Measurements from ENCODE around the gene CLIC4.

Gene CLIC4

DNA sequence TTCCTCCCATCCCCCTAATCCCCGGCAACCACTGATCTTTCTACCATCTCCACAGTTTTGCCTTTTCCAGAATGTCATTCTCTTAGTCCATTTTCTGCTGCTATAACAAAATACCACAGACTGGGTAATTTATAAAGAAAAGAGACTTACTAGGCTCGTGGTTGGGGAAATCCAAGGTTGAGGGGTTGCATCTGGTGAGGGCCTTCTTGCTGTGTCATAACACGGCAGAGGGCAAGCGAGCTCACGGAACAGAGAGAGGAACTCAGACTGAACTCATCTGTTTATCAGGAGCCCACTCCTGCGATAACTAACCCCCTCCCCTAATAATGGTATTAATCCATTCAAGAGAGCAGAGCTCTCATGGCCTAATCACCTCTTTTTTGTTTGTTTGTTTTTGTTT is 132.8 kb downstream of the CLIC4 start:
- TF ChIP-seq, protein P1, sequence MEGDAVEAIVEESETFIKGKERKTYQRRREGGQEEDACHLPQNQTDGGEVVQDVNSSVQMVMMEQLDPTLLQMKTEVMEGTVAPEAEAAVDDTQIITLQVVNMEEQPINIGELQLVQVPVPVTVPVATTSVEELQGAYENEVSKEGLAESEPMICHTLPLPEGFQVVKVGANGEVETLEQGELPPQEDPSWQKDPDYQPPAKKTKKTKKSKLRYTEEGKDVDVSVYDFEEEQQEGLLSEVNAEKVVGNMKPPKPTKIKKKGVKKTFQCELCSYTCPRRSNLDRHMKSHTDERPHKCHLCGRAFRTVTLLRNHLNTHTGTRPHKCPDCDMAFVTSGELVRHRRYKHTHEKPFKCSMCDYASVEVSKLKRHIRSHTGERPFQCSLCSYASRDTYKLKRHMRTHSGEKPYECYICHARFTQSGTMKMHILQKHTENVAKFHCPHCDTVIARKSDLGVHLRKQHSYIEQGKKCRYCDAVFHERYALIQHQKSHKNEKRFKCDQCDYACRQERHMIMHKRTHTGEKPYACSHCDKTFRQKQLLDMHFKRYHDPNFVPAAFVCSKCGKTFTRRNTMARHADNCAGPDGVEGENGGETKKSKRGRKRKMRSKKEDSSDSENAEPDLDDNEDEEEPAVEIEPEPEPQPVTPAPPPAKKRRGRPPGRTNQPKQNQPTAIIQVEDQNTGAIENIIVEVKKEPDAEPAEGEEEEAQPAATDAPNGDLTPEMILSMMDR (conservative IDR thresholded peaks at IDR 0.05; ENCODE audit: low read depth) = no peak
- H3K27ac ChIP-seq = no peak overlapping the region
- DNase-seq (ENCODE audit: low spot score) = no peak
- POLR2A ChIA-PET (ENCODE audit: low non-redundant PET) = no interaction called here
- CTCF ChIA-PET = no interaction called here

DNA sequence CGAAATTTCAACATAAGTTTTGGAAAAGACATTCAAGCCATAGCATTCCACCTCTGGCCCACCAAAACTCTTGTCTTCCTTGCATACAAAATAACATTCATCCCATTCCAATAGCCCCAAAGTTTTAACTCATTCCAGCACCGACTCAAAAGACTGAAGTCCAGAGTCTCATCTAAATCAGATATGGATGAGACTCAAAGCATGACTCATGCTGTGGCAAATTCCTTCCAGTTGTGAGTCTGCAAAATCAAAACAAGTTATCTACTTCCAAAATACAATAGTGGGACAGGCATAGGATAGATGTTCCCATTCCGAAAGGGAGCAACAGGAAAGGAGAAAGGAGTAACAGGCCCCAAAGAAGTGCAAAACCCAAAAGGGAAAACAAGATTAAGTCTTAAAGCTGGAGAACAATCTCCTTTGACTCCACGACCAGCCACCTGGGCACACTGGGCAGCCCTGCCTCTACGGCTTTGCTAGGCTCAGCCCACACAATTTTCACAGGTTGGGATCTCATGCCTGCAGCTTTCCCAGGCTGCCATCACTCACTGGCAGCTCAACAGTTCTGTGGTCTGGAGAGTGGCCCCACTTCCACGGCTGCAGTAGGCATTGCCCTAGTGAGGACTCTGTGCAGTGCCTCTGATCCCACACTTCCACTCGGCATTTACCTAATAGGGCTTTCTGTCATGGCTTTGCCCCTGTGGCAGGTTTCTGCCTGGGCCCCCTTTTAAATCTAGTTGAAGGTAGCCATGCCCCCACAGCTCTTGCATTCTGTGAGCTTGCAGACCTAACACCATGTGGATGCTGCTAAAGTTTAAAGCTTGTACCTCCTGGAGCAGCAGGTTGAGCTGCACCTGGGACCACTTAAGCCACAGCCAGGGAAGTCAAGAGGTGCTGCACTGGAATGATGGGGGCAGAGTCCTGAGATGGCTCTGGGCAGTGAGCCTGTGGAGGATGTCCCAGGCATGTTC is 133.8 kb downstream of the CLIC4 start:
- ChIA-PET POLR2A (ENCODE audit: low non-redundant PET) (no interaction called here), CTCF (interaction anchor here (0.6 kb wide), 2 partner anchors 155 to 1243 kb away, joined by 3 to 4 read pairs; no protein-coding TSS in a partner anchor)
- TF ChIP-seq, protein P1 (conservative IDR thresholded peaks at IDR 0.05; ENCODE audit: low read depth) = no peak
- DNase-seq (ENCODE audit: low spot score) = no peak
- H3K27ac ChIP-seq = no peak overlapping the region

DNA sequence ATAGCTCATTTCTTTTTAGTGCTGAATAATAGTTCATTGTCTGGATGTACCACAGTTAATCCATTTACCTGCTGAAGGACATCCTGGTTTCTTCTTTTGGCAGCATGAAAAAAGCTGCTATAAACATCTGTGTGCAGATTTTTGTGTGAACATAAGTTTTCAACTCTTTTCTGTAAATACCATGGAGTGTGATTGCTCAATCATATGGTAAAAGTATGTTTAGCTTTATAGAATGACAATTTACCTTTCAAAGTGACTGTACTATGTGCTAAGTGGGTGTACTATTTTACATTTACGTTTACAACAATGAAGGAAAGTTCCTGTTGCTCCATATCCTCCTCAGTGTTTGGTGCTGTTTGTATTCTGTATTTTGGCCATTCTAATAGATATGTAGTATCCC is 135.8 kb downstream of the CLIC4 start:
- no peak for DNase-seq (ENCODE audit: low spot score)
- ChIA-PET CTCF (no interaction called here), POLR2A (ENCODE audit: low non-redundant PET) (no interaction called here)
- H3K27ac ChIP-seq = no peak overlapping the region
- TF ChIP-seq, protein P1 (conservative IDR thresholded peaks at IDR 0.05; ENCODE audit: low read depth) = no peak

DNA sequence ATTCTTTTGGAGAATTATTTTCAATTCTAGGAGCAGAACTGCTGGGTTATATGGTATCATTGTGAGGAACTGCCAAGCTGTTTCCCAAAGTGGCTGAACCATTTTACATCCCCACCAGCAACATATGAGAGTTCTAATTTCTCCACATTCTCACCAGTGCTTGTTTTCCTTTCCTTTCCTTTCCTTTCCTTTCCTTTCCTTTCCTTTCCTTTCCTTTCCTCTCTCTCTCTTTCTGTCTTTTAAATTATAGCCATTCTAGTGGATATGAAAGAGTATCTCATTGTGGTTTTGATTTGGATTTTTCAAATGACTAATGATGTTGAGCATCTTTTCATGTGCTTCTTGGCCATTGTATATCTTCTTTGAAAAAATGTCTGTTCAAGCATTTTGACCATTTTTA is 139.5 kb downstream of the CLIC4 start:
- H3K27ac ChIP-seq = no peak overlapping the region
- no peak for DNase-seq (ENCODE audit: low spot score)
- TF ChIP-seq, protein P1 (conservative IDR thresholded peaks at IDR 0.05; ENCODE audit: low read depth) = no peak
- POLR2A ChIA-PET (ENCODE audit: low non-redundant PET) = no interaction called here
- CTCF ChIA-PET = no interaction called here

DNA sequence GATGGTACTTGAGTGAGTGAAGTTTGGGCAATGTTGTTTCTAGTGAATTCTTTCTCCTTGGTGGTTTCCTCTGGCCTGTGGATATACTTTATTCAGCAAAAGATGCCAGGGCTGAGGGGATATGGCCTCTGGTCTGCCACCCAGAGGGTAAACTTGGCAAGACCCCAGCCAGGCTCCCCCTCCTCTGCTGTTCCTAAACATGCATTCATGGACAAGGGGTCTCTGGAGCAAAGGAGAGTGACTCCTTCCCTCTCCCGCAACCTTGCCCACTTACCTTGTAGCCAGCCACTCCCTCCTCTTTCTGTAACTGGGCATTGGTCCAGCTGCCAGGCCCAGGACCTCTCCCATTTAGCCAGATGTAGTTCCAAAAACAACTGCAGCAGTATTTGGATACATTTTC is 141.0 kb downstream of the CLIC4 start:
- ChIA-PET POLR2A (ENCODE audit: low non-redundant PET) (no interaction called here), CTCF (no interaction called here)
- TF ChIP-seq, protein P1 (conservative IDR thresholded peaks at IDR 0.05; ENCODE audit: low read depth) = no peak
- DNase-seq (ENCODE audit: low spot score) = no peak
- H3K27ac ChIP-seq = no peak overlapping the region

DNA sequence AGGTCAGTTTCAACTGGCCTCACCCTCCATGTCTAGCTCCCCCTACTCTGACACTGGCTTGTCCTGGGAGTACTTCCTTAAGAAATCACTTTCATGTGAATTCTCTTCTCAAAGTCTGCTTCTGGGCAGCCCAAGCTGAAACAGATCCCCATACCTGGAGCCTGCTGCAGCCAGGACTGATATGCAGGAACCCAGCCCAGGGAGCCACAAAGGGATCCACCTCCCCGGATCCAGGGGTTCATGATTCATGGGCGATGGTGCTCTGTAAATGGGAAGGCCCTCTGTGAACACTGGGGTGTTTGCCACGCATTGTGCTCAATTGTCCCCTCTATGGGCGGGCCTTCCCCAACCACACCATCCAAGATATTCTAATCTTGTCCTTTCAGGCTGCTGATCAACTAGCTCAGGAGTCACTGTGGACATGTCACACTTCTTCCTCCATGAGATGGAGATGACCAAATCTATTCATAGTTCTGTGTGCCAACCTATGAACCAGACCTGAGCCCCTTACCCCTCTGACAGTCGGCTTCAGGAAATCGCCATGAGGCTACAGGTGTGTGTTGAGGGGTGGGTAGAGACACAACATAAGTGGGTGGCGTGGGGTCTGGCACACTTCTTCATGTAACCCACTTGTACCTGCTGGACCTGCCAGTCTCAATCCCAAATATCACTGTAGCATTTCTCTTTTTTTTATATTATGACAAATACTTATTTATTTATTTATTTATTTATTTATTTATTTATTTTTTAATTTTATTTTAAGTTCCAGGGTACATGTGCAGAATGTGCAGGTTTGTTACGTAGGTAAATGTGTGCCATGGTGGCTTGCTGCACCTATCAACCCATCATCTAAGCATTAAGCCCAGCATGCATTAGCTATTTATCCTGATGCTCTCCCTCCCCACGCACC is 143.1 kb downstream of the CLIC4 start:
- no peak for DNase-seq (ENCODE audit: low spot score)
- TF ChIP-seq, protein P1 (conservative IDR thresholded peaks at IDR 0.05; ENCODE audit: low read depth) = no peak
- no peak overlapping the region for H3K27ac ChIP-seq
- POLR2A ChIA-PET (ENCODE audit: low non-redundant PET) = no interaction called here
- CTCF ChIA-PET = interaction anchor here (1.1 kb wide), 1 partner anchor 10 kb away, joined by 3 read pairs; no protein-coding TSS in a partner anchor
